Esophagus squamous epithelium (tissue), 5 donors: Measurements from ENCODE around the gene ACSF2. TPM values are rescaled to one million over a fixed set of nuclear protein-coding genes. Genes with fewer than 3 reads are reported as not detected.

Experiments used
- DNase-seq: peaks from one replicate; lab custom pipeline; 2025; lab: John Stamatoyannopoulos, UW
- H3K27ac ChIP-seq, 4 donors: fragments of 200-600 bp; sonication (generic); one replicate each; pipeline ENCODE4 v1.5.1; 2016 to 2019; ENCODE audit warnings: mild to moderate bottlenecking in 1 of 4
- H3K27me3 ChIP-seq, 4 donors: fragments of 200-600 bp; sonication (generic); 1 replicate in 3 of 4; 2 replicates in 1 of 4; pipeline versions ENCODE4 v1.5.1 to v1.6.0; 2017 to 2021; ENCODE audit warnings: antibody characterized with exemption in 1 of 4
- H3K36me3 ChIP-seq, 3 donors: fragments of 200-600 bp; sonication (generic); one replicate each; pipeline ENCODE4 v1.5.1; 2016 to 2019
- H3K4me1 ChIP-seq, 3 donors: fragments of 200-600 bp; sonication (generic); one replicate each; pipeline ENCODE4 v1.5.1; 2017 to 2019
- H3K4me3 ChIP-seq, 4 donors: fragments of 200-600 bp; sonication (generic); 1 replicate in 3 of 4; 2 replicates in 1 of 4; pipeline ENCODE4 v1.5.1; 2016 to 2019; ENCODE audit warnings: mild to moderate bottlenecking in 2 of 4, moderate library complexity in 1 of 4
- H3K9me3 ChIP-seq, 3 donors: fragments of 200-600 bp; sonication (generic); one replicate each; pipeline ENCODE4 v1.5.1; 2016 to 2019
- CTCF ChIP-seq, 6 experiments: fragments of 450-650 bp in 4 of 6; fragments of 200-600 bp in 2 of 6; sonication (generic) in 2 of 6; IDR thresholded peaks; one replicate each; pipeline ENCODE4 v1.5.1; 2016 to 2019; ENCODE audit warnings: antibody characterized with exemption in 6 of 6, mild to moderate bottlenecking in 4 of 6, moderate library complexity in 4 of 6
- POLR2A ChIP-seq, 4 donors: fragments of 450-650 bp; IDR thresholded peaks; one replicate each; pipeline ENCODE4 v1.6.1; 2017; ENCODE audit warnings: antibody characterized with exemption in 4 of 4, mild to moderate bottlenecking in 4 of 4, moderate library complexity in 3 of 4
- WGBS, 2 donors: methylation state at CpG; one replicate each; pipeline ENCODE4 v1.1.5; 2018; 5-methylcytosine and 5-hydroxymethylcytosine counted together
- intact Hi-C: fragments of 100-400 bp; cut with DNase I; formaldehyde crosslinking; loops from one replicate; pipeline ENCODE4 v1.15.0; 2022
- total RNA-seq, 4 donors: library from RNA; depleted of rRNA; stranded (reverse); fragments of >200 nt; gene quantifications; one replicate each; pipeline ENCODE4 v1.1.0, GENCODE V29; 2016
- donor health status: DM: yes; HTN: yes; CAD: no.

The ACSF2 gene
- total RNA-seq, 4 donors from 2014 or later, result 7.0 to 26.3 (median 19.0) TPM

- H3K27me3 ChIP-seq, result peaks cover 0 to 4% (median 0%) of the 10 kb centered on the region in 4 donors
- 76 to 77% methylated on average over 5 to 7 of the region's 7 CpGs for WGBS, 2 donors
- H3K9me3 ChIP-seq, result no peaks in the 10 kb centered on the region
- no peak for TF ChIP-seq POLR2A (IDR thresholded peaks at IDR 0.05)
- no peak for TF ChIP-seq CTCF (IDR thresholded peaks at IDR 0.05)
- H3K36me3 ChIP-seq, result peaks cover 0 to 36% (median 10%) of the 10 kb centered on the region in 3 donors
- peak overlapping the region in 2 of 4 donors; percentile 31 to 87 for H3K27ac ChIP-seq
- intact Hi-C loops, result loop anchor here (5.0 to 10.0 kb wide), 2 partner anchors 67 to 145 kb away; partner anchors contain the start of gene SPATA20
- peaks cover 14 to 45% (median 15%) of the 10 kb centered on the region in 3 donors for H3K4me1 ChIP-seq
- DNase-seq, result no peak
- H3K4me3 ChIP-seq, result peak overlapping the region in 1 of 4 donors; percentile 85
Observed at GRCh38 chr17:50480142-50480764, 54.2 kb downstream of the ACSF2 start.

- peak overlapping the region in 1 of 4 donors; percentile 31 for H3K27ac ChIP-seq
Observed at GRCh38 chr17:50480854-50481490, 55.0 kb downstream of the ACSF2 start.

DNA sequence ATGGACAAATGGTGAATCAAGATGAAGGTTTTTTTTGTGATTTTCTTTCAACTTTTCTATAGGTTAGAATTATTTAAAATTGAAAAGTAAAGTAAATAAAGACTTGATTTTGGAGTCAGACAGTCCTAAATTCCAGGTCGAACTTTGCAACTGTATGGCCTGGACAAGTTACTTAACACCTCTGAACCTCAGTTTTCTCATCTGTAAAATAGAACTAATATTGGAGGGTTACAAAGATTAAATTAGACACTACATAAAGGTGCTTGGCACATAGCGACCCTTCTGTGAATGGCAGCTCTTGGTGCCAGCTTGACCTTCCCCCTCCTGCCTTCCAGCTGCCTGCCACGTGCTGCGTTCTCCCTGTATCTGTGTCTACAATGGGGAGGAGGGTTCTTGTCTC lies 55.6 kb downstream of the ACSF2 start:
- no peak for DNase-seq
- peak overlapping the region in 3 of 4 donors; percentile 59 to 81 (median 75) for H3K27ac ChIP-seq

More at GRCh38 chr17:50480854-50481490, 55.0 kb downstream of the ACSF2 start:
- intact Hi-C loops, result loop anchor here (5.0 to 10.0 kb wide), 2 partner anchors 66 to 144 kb away; partner anchors contain the start of gene SPATA20
- no peak for DNase-seq
- H3K27me3 ChIP-seq, result peaks cover 0 to 4% (median 0%) of the 10 kb centered on the region in 4 donors
- no peak overlapping the region for H3K4me3 ChIP-seq
- peaks cover 14 to 45% (median 15%) of the 10 kb centered on the region in 3 donors for H3K4me1 ChIP-seq
- H3K9me3 ChIP-seq, result no peaks in the 10 kb centered on the region
- H3K36me3 ChIP-seq, result peaks cover 0 to 43% (median 10%) of the 10 kb centered on the region in 3 donors
- WGBS, 2 donors, result 78 to 86% methylated on average over 2 of the region's 2 CpGs
- TF ChIP-seq POLR2A (IDR thresholded peaks at IDR 0.05) (no peak), CTCF (IDR thresholded peaks at IDR 0.05) (no peak)

DNA sequence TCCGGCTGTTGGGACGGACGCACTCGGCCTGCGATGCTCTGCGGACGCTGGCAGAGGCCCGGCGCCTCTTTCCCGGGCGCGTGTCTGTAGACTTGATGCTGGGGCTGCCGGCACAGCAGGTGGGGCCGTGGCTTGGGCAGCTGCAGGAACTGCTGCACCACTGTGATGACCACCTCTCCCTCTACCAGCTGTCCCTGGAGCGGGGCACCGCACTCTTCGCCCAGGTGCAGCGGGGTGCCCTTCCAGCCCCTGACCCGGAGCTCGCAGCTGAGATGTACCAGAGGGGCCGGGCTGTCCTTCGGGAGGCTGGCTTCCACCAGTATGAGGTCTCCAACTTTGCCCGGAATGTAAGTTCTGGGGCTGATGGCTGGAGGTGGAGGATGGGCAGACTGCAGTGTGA lies 56.1 kb downstream of the ACSF2 start:
- H3K27me3 ChIP-seq, result no peaks in the 10 kb centered on the region
- intact Hi-C loops, result loop anchor here (5.0 to 10.0 kb wide), 2 partner anchors 65 to 143 kb away; partner anchors contain the start of gene SPATA20
- WGBS, 2 donors, result 20 to 83% methylated on average over 1 to 11 of the region's 23 CpGs
- peak overlapping the region in 3 of 4 donors; percentile 59 to 81 (median 75) for H3K27ac ChIP-seq
- TF ChIP-seq POLR2A (IDR thresholded peaks at IDR 0.05), result no peak
- TF ChIP-seq CTCF (IDR thresholded peaks at IDR 0.05), result no peak
- H3K9me3 ChIP-seq, result no peaks in the 10 kb centered on the region
- H3K4me1 ChIP-seq, result peaks cover 14 to 48% (median 15%) of the 10 kb centered on the region in 3 donors
- peaks cover 0 to 51% (median 10%) of the 10 kb centered on the region in 3 donors for H3K36me3 ChIP-seq
- no peak for DNase-seq
- no peak overlapping the region for H3K4me3 ChIP-seq

More for the DNA sequence above, 55.6 kb downstream of the ACSF2 start:
- H3K9me3 ChIP-seq, result no peaks in the 10 kb centered on the region
- peaks cover 0 to 46% (median 10%) of the 10 kb centered on the region in 3 donors for H3K36me3 ChIP-seq
- peaks cover 0 to 3% (median 0%) of the 10 kb centered on the region in 4 donors for H3K27me3 ChIP-seq
- WGBS, 2 donors, result 75 to 85% methylated on average over 4 of the region's 4 CpGs
- intact Hi-C loops, result loop anchor here (5.0 to 10.0 kb wide), 2 partner anchors 66 to 143 kb away; partner anchors contain the start of gene SPATA20
- H3K4me1 ChIP-seq, result peaks cover 14 to 45% (median 15%) of the 10 kb centered on the region in 3 donors
- TF ChIP-seq POLR2A (IDR thresholded peaks at IDR 0.05) (no peak), CTCF (IDR thresholded peaks at IDR 0.05) (no peak)
- no peak overlapping the region for H3K4me3 ChIP-seq
